GM12878 (cell line): ENCODE results near the gene S100A7. TPM values are rescaled to one million over a fixed set of nuclear protein-coding genes. Genes with fewer than 3 reads are reported as not detected.

Source experiments
- ATAC-seq: fragments of 200-7000 bp; cut with Tn5 transposase; 3 replicates; pipeline ENCODE4 v1.9.1; 2020; ENCODE audit warnings: mild to moderate bottlenecking, moderate library complexity
- BruUV-seq: library from RNA; stranded (reverse); fragments of 400-500 nt; replicated peaks from 2 replicates; lab custom pipeline; 2021; lab: Mats Ljungman, UMichigan
- CTCF ChIA-PET: fragments of 300-600 bp; sonication (Branson Sonifier 250); formaldehyde crosslinking; extraction: SDS; loops from one replicate; lab custom pipeline; 2021; ENCODE audit warnings: inconsistent platforms; lab: Yijun Ruan, JAX
- POLR2A ChIA-PET: fragments of 350-600 bp; formaldehyde crosslinking; extraction: SDS; loops from one replicate; lab custom pipeline; 2021; ENCODE audit warnings: inconsistent platforms; lab: Charles Lee
- RAD21 ChIA-PET: fragments of 300-600 bp; sonication (Branson Sonifier 250); formaldehyde crosslinking; loops from one replicate; lab custom pipeline; 2023; ENCODE audit warnings: antibody characterized with exemption; ENCODE audit not compliant: unreplicated experiment; lab: Charles Lee
- SMC1A ChIA-PET: fragments of 300-600 bp; sonication (Branson Sonifier 250); formaldehyde crosslinking; loops from one replicate; lab custom pipeline; 2023; ENCODE audit not compliant: unreplicated experiment, uncharacterized antibody; lab: Charles Lee
- DNase-seq: peaks from one replicate; pipeline ENCODE4 v3.0.0-alpha.2; 2011; ENCODE audit warnings: low read depth, low spot score
- FAIRE-seq: peaks from 3 replicates; lab custom pipeline; 2011; peaks lifted over from hg19 to GRCh38; lab: Jason Lieb, UNC
- H2AFZ ChIP-seq: 2 replicates; pipeline ENCODE4 v1.6.0; 2011; ENCODE audit warnings: low read depth, low read length, control low read depth; ENCODE audit not compliant: control insufficient read depth
- H3K27ac ChIP-seq: 2 replicates; pipeline ENCODE4 v1.5.1; 2011; ENCODE audit warnings: control low read depth; ENCODE audit not compliant: control insufficient read depth, insufficient read depth
- H3K27me3 ChIP-seq, 2 experiments: replicated peaks in 1 of 2; 2 replicates each; pipeline versions ENCODE4 v1.6.0 to v1.6.1; 2011; ENCODE audit warnings: low read length in 1 of 2; ENCODE audit not compliant: control insufficient read depth in 2 of 2, insufficient read depth in 2 of 2
- H3K36me3 ChIP-seq, 2 experiments: 2 replicates each; pipeline ENCODE4 v1.5.1; 2011; ENCODE audit warnings: low read length in 1 of 2; ENCODE audit not compliant: control insufficient read depth in 2 of 2, insufficient read depth in 2 of 2
- H3K4me1 ChIP-seq: 2 replicates; pipeline ENCODE4 v1.6.1; 2011; ENCODE audit warnings: mild to moderate bottlenecking, low read length, moderate library complexity, mixed read lengths; ENCODE audit not compliant: control insufficient read depth, insufficient read depth
- H3K4me2 ChIP-seq: 2 replicates; pipeline ENCODE4 v1.6.0; 2011; ENCODE audit warnings: control low read depth; ENCODE audit not compliant: control insufficient read depth, insufficient read depth
- H3K4me3 ChIP-seq: fragments of 200-600 bp; sonication (generic); 2 replicates; pipeline ENCODE4 v1.5.1; 2016
- H3K79me2 ChIP-seq: 2 replicates; pipeline ENCODE4 v1.6.0; 2011; ENCODE audit warnings: low read length; ENCODE audit not compliant: control insufficient read depth, insufficient read depth
- H3K9ac ChIP-seq: 2 replicates; pipeline ENCODE4 v1.8.0; 2011; ENCODE audit warnings: low read length, control low read depth, mixed read lengths; ENCODE audit not compliant: control insufficient read depth, insufficient read depth
- H3K9me3 ChIP-seq: replicated peaks from 3 replicates; pipeline ENCODE4 v1.5.1; 2011; ENCODE audit warnings: mild to moderate bottlenecking, low read length; ENCODE audit not compliant: control insufficient read depth, insufficient read depth
- H4K20me1 ChIP-seq: 2 replicates; pipeline ENCODE4 v1.6.0; 2011; ENCODE audit not compliant: control insufficient read depth, insufficient read depth
- BACH1 ChIP-seq: fragments of 450-650 bp; IDR thresholded peaks from 2 replicates; pipeline ENCODE4 v1.6.1; 2017; ENCODE audit warnings: mild to moderate bottlenecking, borderline replicate concordance
- BCLAF1 ChIP-seq: fragments of 450-650 bp; IDR thresholded peaks from 2 replicates; pipeline ENCODE4 v1.6.1; 2017; ENCODE audit warnings: antibody characterized with exemption, mild to moderate bottlenecking, moderate library complexity
- CBX5 ChIP-seq: sonication (generic); IDR thresholded peaks from 2 replicates; pipeline ENCODE4 v1.6.1; 2016; ENCODE audit warnings: low read depth, moderate library complexity, mild to moderate bottlenecking, inconsistent platforms
- CEBPZ ChIP-seq: fragments of 150-350 bp; IDR thresholded peaks from 2 replicates; pipeline ENCODE4 v1.6.1; 2016; ENCODE audit warnings: low read depth, low read length
- EED ChIP-seq: sonication (generic); IDR thresholded peaks from 2 replicates; pipeline ENCODE4 v1.6.1; 2016; ENCODE audit warnings: antibody characterized with exemption, low read depth
- HCFC1 ChIP-seq: fragments of 150-350 bp; IDR thresholded peaks from 2 replicates; pipeline ENCODE4 v1.6.1; 2014; ENCODE audit warnings: low read length
- NFXL1 ChIP-seq: fragments of 450-650 bp; IDR thresholded peaks from 2 replicates; pipeline ENCODE4 v1.6.1; 2017; ENCODE audit warnings: antibody characterized with exemption, mild to moderate bottlenecking, borderline replicate concordance
- NKRF ChIP-seq: fragments of 450-650 bp; conservative IDR thresholded peaks from 2 replicates; pipeline ENCODE4 v1.6.1; 2017; ENCODE audit warnings: mild to moderate bottlenecking, moderate library complexity
- NR2C2 ChIP-seq: IDR thresholded peaks from 2 replicates; pipeline ENCODE4 v1.6.1; 2011; ENCODE audit warnings: borderline replicate concordance, low read depth; ENCODE audit not compliant: control insufficient read depth, insufficient read length
- POLR2A ChIP-seq: IDR thresholded peaks from 2 replicates; pipeline ENCODE4 v1.6.1; 2011; ENCODE audit warnings: low read depth, mild to moderate bottlenecking, low read length
- POLR2AphosphoS2 ChIP-seq: IDR thresholded peaks from 2 replicates; pipeline ENCODE4 v1.6.1; 2011; ENCODE audit warnings: low read depth, mild to moderate bottlenecking, low read length, improper control_type of control experiment, moderate library complexity
- RAD21 ChIP-seq: IDR thresholded peaks from 2 replicates; pipeline ENCODE4 v1.6.1; 2011; ENCODE audit warnings: mild to moderate bottlenecking, low read depth, low read length, moderate library complexity; ENCODE audit not compliant: insufficient read depth
- RCOR1 ChIP-seq: conservative IDR thresholded peaks from 2 replicates; pipeline ENCODE4 v1.6.1; 2012; ENCODE audit warnings: low read depth, low read length, improper control_type of control experiment
- ZNF217 ChIP-seq: fragments of 450-650 bp; IDR thresholded peaks from 2 replicates; pipeline ENCODE4 v1.6.1; 2017; ENCODE audit warnings: antibody characterized with exemption, mild to moderate bottlenecking
- WGBS: methylation state at CpG from one replicate; pipeline ENCODE4 v1.1.6; 2016; ENCODE audit warnings: low lambda C conversion rate; ENCODE audit not compliant: insufficient replicate concordance, insufficient coverage; ENCODE audit errors: missing lambda C conversion rate; 5-methylcytosine and 5-hydroxymethylcytosine counted together
- in situ Hi-C: fragments of 300-500 bp; cut with MboI; formaldehyde crosslinking; loops from 9 replicates; pipeline ENCODE4 v1.14.3; 2018; ENCODE audit warnings: mixed read lengths
- intact Hi-C: fragments of 100-400 bp; cut with micrococcal nuclease; formaldehyde crosslinking; loops from one replicate; pipeline ENCODE4 v1.14.2; 2022; ENCODE audit not compliant: unreplicated experiment
- polyA plus RNA-seq, 11 experiments: library from polyadenylated mRNA; depleted of rRNA in 4 of 11; unstranded in 6 of 11; stranded (reverse) in 5 of 11; fragments of >200 nt; fragmentation: Nextera tagmentation in 4 of 11; fragmentation: Illumina TruSeq in 1 of 11; extraction: Ambion mirVana in 4 of 11; extraction: Trizol in 1 of 11; gene quantifications; 1 replicate in 1 of 11; 2 replicates in 10 of 11; pipeline versions ENCODE4 v1.2.1 to v1.2.3, GENCODE V29; 2011 to 2016; ENCODE audit warnings: inconsistent platforms in 2 of 11, missing spikeins in 2 of 11, low read depth in 1 of 11
- total RNA-seq, 4 experiments: library from RNA; depleted of rRNA in 3 of 4; stranded (reverse); fragments of >200 nt in 3 of 4; fragmentation: Illumina TruSeq in 1 of 4; extraction: Trizol in 1 of 4; gene quantifications; 2 replicates each; pipeline versions ENCODE4 v1.2.1 to v1.2.3, GENCODE V29; 2013 to 2021

Gene S100A7
- total and polyA plus RNA-seq, 10 of the 15 experiments (the other 5 are each of a cell fraction or from before 2014, with no cell fraction given), result not detected

DNA sequence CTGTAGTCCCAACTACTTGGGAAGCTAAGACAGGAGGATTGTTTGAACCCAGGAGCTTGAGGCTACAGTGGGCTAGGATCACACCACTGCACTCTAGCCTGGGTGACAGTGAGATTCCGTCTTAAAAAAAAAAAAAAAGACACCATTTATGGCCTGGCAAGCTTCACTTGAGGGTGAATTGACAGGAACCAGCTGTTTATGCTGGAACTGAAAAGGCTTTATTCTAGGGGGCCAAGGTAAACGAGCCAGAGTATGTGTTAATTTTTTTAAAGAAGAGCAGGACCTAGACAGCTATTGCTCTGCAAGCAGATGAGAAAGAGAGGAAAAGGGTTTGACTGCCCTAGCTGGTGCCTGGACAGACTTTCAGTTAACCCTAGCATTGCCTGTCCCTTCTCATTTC, 38.3 kb upstream of the S100A7 start:
- no peaks in the 10 kb centered on the region for H3K79me2 ChIP-seq
- no peaks in the 10 kb centered on the region; a peak in 1 of 4 replicates for H3K27me3 ChIP-seq
- FAIRE-seq, result no peak
- BruUV-seq, result no TSS peak
- SMC1A ChIA-PET, result no interaction called here
- no peak overlapping the region for H3K4me2 ChIP-seq
- H2AFZ ChIP-seq, result no peak overlapping the region
- H3K27ac ChIP-seq, result no peak overlapping the region
- no peak overlapping the region for H3K4me3 ChIP-seq
- H3K9me3 ChIP-seq, result no peaks in the 10 kb centered on the region
- intact Hi-C loops, result loop anchor here (5.0 kb wide), 1 partner anchor 96 kb away; no protein-coding TSS in a partner anchor
- CTCF ChIA-PET, result interaction anchor here (1.0 to 8.0 kb wide), 7 partner anchors 9 to 147 kb away, joined by 3 to 326 read pairs (median 7); partner anchors contain the start of genes PGLYRP4 and S100A9
- no peaks in the 10 kb centered on the region for H3K36me3 ChIP-seq
- no peak for ATAC-seq
- POLR2A ChIA-PET, result no interaction called here
- 10% methylated on average over 2 of the region's 2 CpGs for WGBS
- no peak overlapping the region for H3K9ac ChIP-seq
- H4K20me1 ChIP-seq, result no peaks in the 10 kb centered on the region
- no peak for DNase-seq
- in situ Hi-C loops, result loop anchor here (5.0 kb wide), 1 partner anchor 146 kb away; no protein-coding TSS in a partner anchor
- H3K4me1 ChIP-seq, result peaks cover 3% of the 10 kb centered on the region; the same call in 1 of the 2 replicates
- RAD21 ChIA-PET, result interaction anchor here (2.0 kb wide), 1 partner anchor 145 kb away, joined by 6 read pairs; no protein-coding TSS in a partner anchor
- TF ChIP-seq POLR2A (no peak), NR2C2 (no peak), RCOR1 (no peak), BACH1 (no peak), ZNF217 (no peak), NKRF (no peak), CEBPZ (no peak), BCLAF1 (no peak), CBX5 (no peak), HCFC1 (no peak), POLR2AphosphoS2 (no peak), RAD21 (no peak), NFXL1 (no peak), EED (no peak)
